Keratinocyte (primary cell): ENCODE results near the gene TTC31. TPM values are rescaled to one million over a fixed set of nuclear protein-coding genes. Genes with fewer than 3 reads are reported as not detected.

Experiments used
- DNase-seq: peaks from one replicate; pipeline ENCODE4 v3.0.0-alpha.2; 2011; ENCODE audit warnings: low read depth, missing footprints, low spot score
- FAIRE-seq: peaks from 2 replicates; lab custom pipeline; 2011; peaks lifted over from hg19 to GRCh38; lab: Jason Lieb, UNC
- H2AFZ ChIP-seq: 2 replicates; pipeline ENCODE4 v1.6.0; 2012; ENCODE audit warnings: low read length, control low read depth, inconsistent platforms; ENCODE audit not compliant: control insufficient read depth
- H3K27ac ChIP-seq: 2 replicates; pipeline ENCODE4 v1.5.1; 2011; ENCODE audit warnings: low read length; ENCODE audit not compliant: control insufficient read depth, insufficient read depth
- H3K27me3 ChIP-seq: 3 replicates; pipeline ENCODE4 v1.6.0; 2011; ENCODE audit warnings: low read length; ENCODE audit not compliant: control insufficient read depth, insufficient read depth; ENCODE audit errors: extremely low read depth
- H3K36me3 ChIP-seq, 2 experiments: 2 replicates in 1 of 2; 3 replicates in 1 of 2; pipeline ENCODE4 v1.5.1; 2011; ENCODE audit warnings: low read length in 2 of 2, mild to moderate bottlenecking in 1 of 2; ENCODE audit not compliant: control insufficient read depth in 2 of 2, insufficient read depth in 2 of 2; ENCODE audit errors: extremely low read depth in 1 of 2
- H3K4me1 ChIP-seq: 3 replicates; pipeline ENCODE4 v1.5.1; 2011; ENCODE audit warnings: low read length; ENCODE audit not compliant: control insufficient read depth, insufficient read depth; ENCODE audit errors: extremely low read depth
- H3K4me2 ChIP-seq: 3 replicates; pipeline ENCODE4 v1.6.0; 2011; ENCODE audit warnings: low read depth, low read length; ENCODE audit not compliant: control insufficient read depth, insufficient read depth; ENCODE audit errors: extremely low read depth
- H3K4me3 ChIP-seq, 3 experiments: fragments of 200-600 bp in 1 of 3; sonication (generic) in 1 of 3; 2 replicates in 2 of 3; 3 replicates in 1 of 3; pipeline ENCODE4 v1.5.1; 2011 to 2016; ENCODE audit warnings: low read length in 3 of 3, mild to moderate bottlenecking in 3 of 3, control low read depth in 2 of 3, inconsistent platforms in 1 of 3, low read depth in 1 of 3, mixed read lengths in 1 of 3, mixed run types in 1 of 3, moderate library complexity in 1 of 3; ENCODE audit not compliant: control insufficient read depth in 2 of 3, insufficient read depth in 2 of 3; ENCODE audit errors: extremely low read depth in 1 of 3
- H3K79me2 ChIP-seq: 2 replicates; pipeline ENCODE4 v1.6.0; 2012; ENCODE audit warnings: low read length; ENCODE audit not compliant: control insufficient read depth, insufficient read depth
- H3K9ac ChIP-seq: 3 replicates; pipeline ENCODE4 v1.6.0; 2011; ENCODE audit warnings: low read length; ENCODE audit not compliant: control insufficient read depth, insufficient read depth; ENCODE audit errors: extremely low read depth
- H3K9me1 ChIP-seq: 3 replicates; pipeline ENCODE4 v1.6.0; 2011; ENCODE audit warnings: low read length; ENCODE audit not compliant: control insufficient read depth, insufficient read depth; ENCODE audit errors: extremely low read depth
- H3K9me3 ChIP-seq: 2 replicates; pipeline ENCODE4 v1.5.1; 2012; ENCODE audit warnings: low read depth, low read length; ENCODE audit not compliant: control insufficient read depth
- H4K20me1 ChIP-seq: 3 replicates; pipeline ENCODE4 v1.6.0; 2011; ENCODE audit warnings: low read length; ENCODE audit not compliant: control insufficient read depth, insufficient read depth; ENCODE audit errors: extremely low read depth
- CTCF ChIP-seq, 3 experiments: IDR thresholded peaks in 1 of 3; conservative IDR thresholded peaks in 1 of 3; optimal IDR thresholded peaks in 1 of 3; 2 replicates in 2 of 3; 3 replicates in 1 of 3; pipeline versions ENCODE3 to v1.5.1; 2011; ENCODE audit warnings: low read length in 3 of 3, mild to moderate bottlenecking in 3 of 3, moderate library complexity in 2 of 3, control low read depth in 1 of 3, inconsistent platforms in 1 of 3; ENCODE audit not compliant: insufficient read depth in 2 of 3; ENCODE audit errors: extremely low read depth in 1 of 3
- EZH2 ChIP-seq: IDR thresholded peaks from one replicate; pipeline ENCODE4 v1.6.1; 2012; ENCODE audit warnings: inconsistent platforms, mild to moderate bottlenecking, low read length, moderate library complexity
- dilution Hi-C: fragments of 300-500 bp; cut with MboI; formaldehyde crosslinking; loops from one replicate; pipeline ENCODE4 v1.7.0; 2020; ENCODE audit warnings: low sequenced_read_pairs; ENCODE audit not compliant: extremely low pct_ligation_motif_present
- polyA plus RNA-seq, 5 experiments: library from polyadenylated mRNA; depleted of rRNA in 3 of 5; stranded (reverse) in 3 of 5; stranded (forward) in 1 of 5; unstranded in 1 of 5; fragments of >200 nt; gene quantifications; 1 replicate in 1 of 5; 2 replicates in 3 of 5; 3 replicates in 1 of 5; pipeline versions ENCODE4 v1.2.1 to v1.2.3, GENCODE V29; 2011 to 2012; ENCODE audit warnings: missing spikeins in 2 of 5, low read depth in 1 of 5, low replicate concordance in 1 of 5

TTC31 gene
- polyA plus RNA-seq, 1 donor (not counting 4 experiments of a cell fraction or from before 2014, with no cell fraction given), result 16.8 TPM

DNA sequence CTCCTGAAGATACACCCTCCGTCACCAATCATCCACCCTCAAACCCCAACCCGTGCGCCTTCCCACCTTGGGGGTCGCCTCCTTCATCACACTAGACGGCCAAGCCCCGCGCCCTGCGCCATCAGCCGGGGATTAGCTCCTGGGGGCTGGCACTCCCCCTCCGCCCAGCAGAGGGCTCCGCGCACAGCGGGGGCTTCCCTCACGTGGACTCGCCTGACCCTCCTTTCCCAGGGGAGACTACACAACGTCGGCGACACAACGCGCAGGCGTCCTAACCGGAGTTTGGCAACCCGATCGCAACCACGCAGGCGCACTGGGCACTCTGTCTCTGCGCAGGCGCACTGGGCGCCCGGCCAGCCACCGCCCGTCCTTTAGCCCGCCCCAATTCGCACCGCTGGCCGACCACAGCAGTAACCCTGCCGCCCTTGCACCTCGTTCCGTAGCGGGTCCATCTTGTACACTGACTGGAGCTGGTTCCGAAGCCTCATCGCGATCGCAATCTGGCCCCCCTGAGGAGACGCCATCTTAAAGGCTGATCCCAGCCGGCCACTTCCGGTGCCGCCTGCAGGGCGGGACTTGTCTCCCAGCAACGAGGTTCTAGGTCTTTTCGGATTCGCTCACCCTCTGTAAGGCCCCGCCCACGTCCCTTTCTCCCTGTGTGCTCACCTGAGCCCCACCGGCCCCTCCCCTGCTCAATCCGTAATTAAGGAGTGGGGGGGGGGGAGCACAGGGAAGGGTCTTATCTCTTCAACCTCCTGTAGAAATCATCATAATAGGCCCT, 24.5 kb downstream of the TTC31 start, which contains the start of gene PCGF1:
Gene PCGF1 (minus strand): TSS at position 551 of the 781 bp plus-strand sequence. CDS start 27 bp downstream, at position 524.
- DNase-seq (peak; percentile 96), FAIRE-seq (peak; percentile 26)

DNA sequence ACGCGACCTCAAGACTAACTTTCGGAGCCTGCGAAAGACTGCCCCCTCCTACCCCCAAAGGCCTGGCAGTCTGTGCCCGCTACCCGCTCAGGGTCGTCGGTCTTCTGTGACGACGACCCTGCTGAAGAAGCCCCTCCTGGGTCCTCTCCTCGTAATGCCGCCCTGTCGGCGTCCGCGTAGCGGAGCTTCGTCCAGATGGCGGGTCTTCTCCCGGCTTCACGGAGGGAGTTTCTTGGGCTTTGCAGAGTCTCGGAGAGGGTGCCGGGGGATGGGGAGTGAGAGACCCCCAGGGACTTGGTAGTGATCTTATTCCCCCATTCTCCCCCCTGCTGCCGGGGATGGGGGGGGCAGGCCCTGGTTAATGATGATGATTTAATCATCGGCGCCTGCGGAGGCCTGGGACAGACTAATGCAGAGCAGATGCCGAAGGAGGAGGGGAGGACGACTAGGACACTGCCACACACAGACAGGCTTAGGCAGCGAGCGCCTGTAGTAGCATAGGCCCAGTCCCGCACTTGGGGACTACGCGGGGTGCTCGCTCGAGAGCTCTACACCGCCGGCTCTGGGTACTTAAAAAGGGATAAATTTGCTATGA, 25.1 kb downstream of the TTC31 start:
- peaks cover 25% of the 10 kb centered on the region for H3K4me1 ChIP-seq
- H3K79me2 ChIP-seq, result peaks cover 16% of the 10 kb centered on the region
- H4K20me1 ChIP-seq, result no peaks in the 10 kb centered on the region
- dilution Hi-C loops, result no loop called here
- H3K4me3 ChIP-seq, result peak overlapping the region; percentile 85 to 88 (median 86)
- FAIRE-seq, result no peak
- H3K9me3 ChIP-seq, result no peaks in the 10 kb centered on the region
- H3K9ac ChIP-seq, result peak overlapping the region; percentile 99
- peaks cover 22% of the 10 kb centered on the region for H3K27me3 ChIP-seq
- TF ChIP-seq EZH2 (no peak), CTCF (optimal IDR thresholded peaks at IDR 0.05 in 1 of 3, IDR thresholded peaks at IDR 0.05 in 1 of 3, conservative IDR thresholded peaks at IDR 0.05 in 1 of 3; ENCODE audit: extremely low read depth in 1 of 3, insufficient read depth in 2 of 3, low read length in 3 of 3) (no peak)
- peak overlapping the region; percentile 96 for H3K27ac ChIP-seq
- H2AFZ ChIP-seq, result peak overlapping the region; percentile 76
- H3K36me3 ChIP-seq, result peaks cover 9 to 10% of the 10 kb centered on the region in 2 experiments
- no peak for DNase-seq
- H3K4me2 ChIP-seq, result peak overlapping the region; percentile 95
- no peaks in the 10 kb centered on the region for H3K9me1 ChIP-seq

More for the DNA sequence above, 24.5 kb downstream of the TTC31 start, which contains the start of gene PCGF1:
- Histone ChIP-seq H3K27me3 (peaks cover 18% of the 10 kb centered on the region), H2AFZ (peak within 1 kb of the TSS; percentile 96), H3K4me1 (peaks cover 32% of the 10 kb centered on the region), H4K20me1 (no peaks in the 10 kb centered on the region), H3K4me2 (peak within 1 kb of the TSS; percentile 97), H3K9me1 (no peaks in the 10 kb centered on the region), H3K79me2 (peaks cover 16% of the 10 kb centered on the region), H3K36me3 (peaks cover 9 to 10% of the 10 kb centered on the region in 2 experiments), H3K9me3 (no peaks in the 10 kb centered on the region), H3K4me3 (peak within 1 kb of the TSS; percentile 85 to 88 (median 86)), H3K27ac (peak within 1 kb of the TSS; percentile 96), H3K9ac (peak within 1 kb of the TSS; percentile 99)
- TF ChIP-seq CTCF (optimal IDR thresholded peaks at IDR 0.05 in 1 of 3, IDR thresholded peaks at IDR 0.05 in 1 of 3, conservative IDR thresholded peaks at IDR 0.05 in 1 of 3; ENCODE audit: extremely low read depth in 1 of 3, insufficient read depth in 2 of 3, low read length in 3 of 3) (peak in 1 of 3 experiments; percentile 32), EZH2 (no peak)
- dilution Hi-C loops, result no loop called here
